ENCODE data around the gene DSCAML1.

The DSCAML1 gene

DNA sequence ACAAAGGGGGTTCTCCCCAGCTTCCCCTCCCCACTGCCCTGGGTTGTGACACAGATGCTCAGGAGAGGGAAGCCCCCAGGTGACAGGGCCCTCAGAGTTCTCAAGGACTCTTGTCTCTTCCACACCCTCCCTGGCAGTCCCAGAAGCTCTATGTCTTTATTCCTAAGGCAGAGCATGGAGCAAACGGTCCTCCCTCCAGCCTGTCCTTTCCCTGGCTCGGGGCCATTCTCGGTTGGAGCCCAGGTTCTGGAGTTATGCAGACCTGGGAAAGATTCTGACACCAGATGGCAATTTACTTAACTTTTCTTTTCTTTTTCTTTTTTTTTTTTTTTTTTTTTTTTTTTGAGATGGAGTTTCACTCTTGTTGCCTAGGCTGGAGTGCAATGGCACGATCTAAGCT, 282.8 kb downstream of the DSCAML1 start:
- in situ Hi-C loops (cut with HindIII; ENCODE audit: low sequenced_read_pairs): loop anchor here (5.0 kb wide), 2 partner anchors 67 to 68 kb away; no protein-coding TSS in a partner anchor

DNA sequence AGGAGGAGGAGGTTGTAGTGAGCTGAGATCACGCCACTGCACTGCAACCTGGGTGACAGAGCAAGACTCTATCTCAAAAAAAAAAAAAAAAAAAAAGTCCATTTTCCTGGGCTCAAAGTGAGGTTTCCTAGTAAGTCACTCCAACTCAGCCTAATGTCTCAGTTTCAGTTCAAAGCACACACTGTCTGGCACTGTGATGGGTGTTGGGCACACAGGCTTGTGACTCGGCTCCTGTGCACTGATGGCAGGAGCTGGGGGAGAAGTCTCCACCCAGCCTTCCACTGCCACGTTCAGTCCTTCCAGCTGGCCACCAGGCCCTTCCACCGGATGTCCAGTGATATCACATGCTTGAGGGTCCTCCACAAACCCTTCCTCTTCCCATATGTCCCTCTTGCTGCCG, 283.4 kb downstream of the DSCAML1 start:
- in situ Hi-C loops (cut with HindIII; ENCODE audit: low sequenced_read_pairs): loop anchor here (5.0 kb wide), 2 partner anchors 66 to 69 kb away; no protein-coding TSS in a partner anchor

DNA sequence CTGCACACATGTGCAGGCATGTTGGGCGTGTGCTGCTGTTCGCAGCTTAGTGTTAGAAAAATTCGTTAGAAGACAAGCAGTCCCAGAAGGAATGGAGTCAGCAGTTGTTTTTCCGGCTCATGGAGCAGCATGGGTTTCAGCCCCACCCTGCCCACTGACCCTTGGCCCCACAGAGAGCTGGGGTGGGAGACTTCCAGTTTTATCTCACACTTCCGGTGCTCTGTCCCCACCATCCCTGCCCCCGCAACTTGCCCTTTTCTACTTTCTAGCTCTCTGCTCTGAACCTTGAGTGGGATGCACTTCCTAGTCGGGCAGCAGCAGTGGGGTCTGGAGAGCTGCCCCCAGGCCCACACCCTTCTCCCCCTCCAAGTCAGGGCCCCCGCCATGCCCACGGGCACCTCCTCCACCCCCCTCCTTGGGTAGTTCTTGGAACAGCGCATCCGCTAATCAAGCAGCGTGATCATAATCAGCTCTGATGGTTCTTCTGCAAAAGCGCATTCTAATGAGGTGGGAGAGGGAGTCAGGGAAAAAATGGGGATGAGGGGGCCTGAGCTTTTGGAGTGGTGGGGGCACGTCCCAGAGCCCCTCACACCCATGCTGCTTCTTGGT, 285.0 kb downstream of the DSCAML1 start:
- in situ Hi-C loops (cut with HindIII; ENCODE audit: low sequenced_read_pairs): loop anchor here (5.0 kb wide), 2 partner anchors 65 to 70 kb away; no protein-coding TSS in a partner anchor

- in situ Hi-C loops (cut with HindIII; ENCODE audit: low sequenced_read_pairs): loop anchor here (5.0 kb wide), 2 partner anchors 64 to 71 kb away; no protein-coding TSS in a partner anchor
Measured at GRCh38 chr11:117511483-117511930, 285.5 kb downstream of the DSCAML1 start.

DNA sequence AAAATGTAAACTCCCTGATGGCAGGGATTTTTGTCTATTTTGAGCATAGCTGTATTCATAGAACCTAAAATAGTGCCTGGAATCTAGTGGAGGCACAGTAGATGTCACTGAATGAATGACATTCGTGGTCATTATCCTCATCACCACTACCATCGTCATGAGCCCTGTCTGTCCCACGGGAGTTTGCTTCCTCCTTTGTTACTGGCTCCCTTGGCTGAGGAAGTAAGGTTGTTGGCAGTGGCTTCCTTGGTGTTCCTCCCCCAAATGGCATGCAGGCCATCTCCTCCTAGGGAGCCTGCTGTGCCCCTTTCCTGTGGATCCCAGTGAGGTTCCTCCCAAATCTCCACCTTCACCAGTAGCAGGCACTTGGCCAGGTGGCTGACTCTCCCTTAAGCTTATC, 286.4 kb downstream of the DSCAML1 start:
- in situ Hi-C loops (cut with HindIII; ENCODE audit: low sequenced_read_pairs): loop anchor here (5.0 kb wide), 2 partner anchors 63 to 72 kb away; no protein-coding TSS in a partner anchor

DNA sequence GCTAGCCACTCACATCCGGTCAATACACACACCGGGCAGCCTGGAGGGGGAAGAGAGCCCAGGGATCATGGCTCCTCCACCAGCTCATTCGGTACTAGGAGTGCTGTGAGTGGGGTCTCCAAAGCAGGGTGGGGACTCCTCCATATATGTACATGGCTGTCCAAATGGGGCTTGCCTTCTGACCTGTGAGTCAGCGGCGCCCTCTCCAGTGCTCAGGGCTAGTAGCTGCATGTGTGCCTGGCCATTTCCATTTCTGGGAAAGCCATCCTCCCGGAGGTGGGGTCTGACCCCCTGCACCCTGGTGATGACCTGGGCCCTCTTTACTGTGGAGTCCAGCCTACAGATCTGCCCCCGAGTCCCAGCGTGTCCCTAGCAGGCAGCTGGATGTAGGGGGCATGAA, 287.5 kb downstream of the DSCAML1 start:
- in situ Hi-C loops (cut with HindIII; ENCODE audit: low sequenced_read_pairs): no loop called here

DNA sequence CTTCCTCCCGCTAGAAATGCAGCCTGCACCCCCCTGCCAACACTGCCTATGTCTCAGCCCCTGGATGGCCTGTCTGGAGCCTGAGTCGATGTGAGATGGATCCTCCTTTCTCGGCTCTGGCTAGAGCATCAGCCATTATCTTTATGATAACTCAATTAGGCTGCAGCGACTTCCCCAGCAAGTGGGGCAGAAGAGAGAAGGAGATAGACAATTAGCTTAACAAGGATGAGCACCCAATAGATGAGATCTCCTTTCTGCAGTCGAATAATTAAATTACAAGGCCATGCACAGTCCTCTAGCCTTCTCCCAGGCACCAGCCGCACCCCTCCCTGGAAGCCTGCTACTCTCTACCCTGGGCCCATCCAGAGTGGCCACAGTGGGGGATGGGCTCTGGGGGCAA, 290.0 kb downstream of the DSCAML1 start:
- in situ Hi-C loops (cut with HindIII; ENCODE audit: low sequenced_read_pairs): no loop called here

DNA sequence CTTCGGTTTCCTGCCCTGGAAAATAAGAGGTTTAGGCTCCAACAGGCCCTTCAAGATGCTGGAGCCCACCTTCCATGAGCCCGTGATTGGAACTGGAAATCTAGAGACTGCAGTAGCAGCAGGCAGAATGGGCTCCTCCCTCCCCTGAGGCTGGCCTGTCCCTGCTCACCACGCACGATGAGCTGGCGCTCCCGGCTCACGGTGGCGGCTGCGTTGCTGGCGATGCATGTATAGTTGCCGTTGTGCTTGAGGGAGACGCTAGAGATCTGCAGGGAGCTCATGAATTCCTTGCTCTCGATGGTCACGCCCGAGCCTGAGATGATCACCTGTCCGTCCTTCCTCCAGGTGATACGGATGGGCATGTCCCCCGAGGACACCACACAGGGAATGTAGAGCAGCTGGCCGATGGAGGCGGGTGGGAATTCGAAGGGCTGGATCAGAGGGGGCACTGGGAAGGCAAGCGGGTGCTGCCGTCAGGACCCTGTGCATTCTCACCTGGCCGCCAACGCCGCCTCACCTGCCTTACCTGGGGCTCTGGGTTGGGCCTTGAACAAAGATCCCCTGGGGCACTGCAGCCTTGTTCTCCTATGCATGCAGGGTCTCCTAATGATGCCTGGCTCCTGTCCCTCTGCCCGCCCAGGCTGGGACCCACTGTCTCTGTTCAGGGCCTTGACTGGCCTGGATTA, 291.6 kb downstream of the DSCAML1 start:
- in situ Hi-C loops (cut with HindIII; ENCODE audit: low sequenced_read_pairs): no loop called here

- in situ Hi-C loops (cut with HindIII; ENCODE audit: low sequenced_read_pairs): no loop called here
Measured at GRCh38 chr11:117502779-117503100, 294.3 kb downstream of the DSCAML1 start.

GRCh38 chr11:117502015-117502778, 294.8 kb downstream of the DSCAML1 start:
- in situ Hi-C loops (cut with HindIII; ENCODE audit: low sequenced_read_pairs): no loop called here

DNA sequence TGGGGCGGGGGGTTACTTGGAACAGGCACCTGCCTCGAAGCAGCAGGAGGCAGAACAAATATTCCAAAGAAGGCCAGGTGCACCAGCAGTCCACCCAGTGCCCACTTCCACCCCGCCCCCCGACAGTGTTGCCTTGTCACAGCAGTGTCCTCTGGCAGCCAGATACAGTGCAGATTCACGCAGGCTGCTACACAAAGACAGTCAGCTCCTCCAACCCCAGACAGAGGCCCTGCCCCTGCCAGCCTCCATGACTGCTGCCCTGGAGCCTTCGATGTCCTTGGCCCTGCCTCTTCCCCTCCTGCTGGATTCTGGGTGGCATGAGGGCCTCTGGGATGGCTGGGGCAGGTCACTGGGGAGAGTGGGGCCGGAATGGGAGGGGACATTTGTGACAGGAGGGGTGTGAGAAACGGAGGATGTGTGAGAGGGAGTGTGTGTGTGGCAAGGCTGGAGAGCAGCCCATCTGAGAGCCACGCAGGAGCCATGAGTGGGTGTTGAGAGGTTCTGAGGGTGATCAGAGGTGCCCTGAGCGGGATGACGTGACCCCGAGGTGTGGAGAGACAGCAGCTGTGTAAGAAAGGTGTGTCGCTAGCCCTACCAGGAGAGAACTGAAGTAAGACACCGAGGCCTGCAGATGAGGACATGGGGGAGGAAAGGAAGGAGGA, 295.6 kb downstream of the DSCAML1 start:
- in situ Hi-C loops (cut with HindIII; ENCODE audit: low sequenced_read_pairs): no loop called here

DNA sequence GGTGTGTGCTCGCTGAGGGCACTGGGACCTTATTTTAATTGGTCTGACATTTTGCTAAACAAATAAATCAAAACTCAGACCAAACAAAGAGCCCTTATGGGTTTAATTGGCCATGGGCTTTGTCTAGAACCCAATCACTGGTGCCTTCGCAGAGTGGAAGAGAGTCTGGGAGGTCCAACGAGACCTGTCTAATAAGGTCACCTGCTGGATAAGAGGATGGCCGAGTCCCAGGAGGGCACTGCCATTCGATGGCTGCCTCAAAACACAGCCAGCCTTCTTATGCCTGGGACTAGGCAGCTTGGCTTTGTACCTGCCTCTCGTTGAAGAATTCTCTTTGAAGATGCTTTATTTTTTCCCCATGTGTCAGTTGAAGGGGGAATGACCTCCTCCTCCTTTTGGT, 298.2 kb downstream of the DSCAML1 start:
- in situ Hi-C loops (cut with HindIII; ENCODE audit: low sequenced_read_pairs): no loop called here

DNA sequence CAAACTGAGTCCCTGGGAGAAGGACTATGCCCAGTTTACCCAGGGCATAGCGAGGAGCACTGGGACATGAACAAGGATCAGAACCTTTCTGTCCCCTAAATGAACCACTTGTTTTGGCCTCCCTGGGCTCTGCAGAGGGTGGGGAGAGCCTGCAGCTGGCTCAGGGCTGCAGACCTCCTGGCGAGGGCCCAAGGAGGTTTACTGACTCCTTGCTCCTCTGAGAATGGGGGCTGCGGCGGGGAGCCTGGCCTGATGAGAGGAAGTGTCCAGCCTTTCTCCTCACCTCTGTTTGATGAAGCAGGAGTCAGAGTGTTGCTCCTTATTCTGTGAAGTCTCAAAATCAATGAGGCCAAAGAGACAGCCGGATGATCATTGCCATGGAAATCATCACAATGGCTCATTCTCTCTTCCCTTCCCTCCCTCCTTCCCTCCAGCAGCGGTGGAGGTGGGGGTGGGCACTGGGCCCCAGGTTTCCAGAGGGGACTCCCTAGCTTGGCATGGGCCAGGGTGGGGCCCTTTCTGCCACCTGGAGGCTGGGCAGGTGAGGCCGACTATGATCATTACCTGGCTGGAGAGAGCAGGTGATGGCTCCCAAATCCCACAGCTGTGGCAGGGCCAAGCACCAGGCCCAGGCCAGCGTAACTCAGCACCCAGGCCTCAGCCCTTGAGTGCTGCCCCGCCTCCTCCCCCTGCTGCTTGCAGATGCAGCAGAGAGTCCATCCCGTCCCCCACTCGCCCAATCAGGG, 299.6 kb downstream of the DSCAML1 start:
- in situ Hi-C loops (cut with HindIII; ENCODE audit: low sequenced_read_pairs): no loop called here

GRCh38 chr11:117495357-117495756, 301.7 kb downstream of the DSCAML1 start:
- in situ Hi-C loops (cut with HindIII; ENCODE audit: low sequenced_read_pairs): no loop called here

DNA sequence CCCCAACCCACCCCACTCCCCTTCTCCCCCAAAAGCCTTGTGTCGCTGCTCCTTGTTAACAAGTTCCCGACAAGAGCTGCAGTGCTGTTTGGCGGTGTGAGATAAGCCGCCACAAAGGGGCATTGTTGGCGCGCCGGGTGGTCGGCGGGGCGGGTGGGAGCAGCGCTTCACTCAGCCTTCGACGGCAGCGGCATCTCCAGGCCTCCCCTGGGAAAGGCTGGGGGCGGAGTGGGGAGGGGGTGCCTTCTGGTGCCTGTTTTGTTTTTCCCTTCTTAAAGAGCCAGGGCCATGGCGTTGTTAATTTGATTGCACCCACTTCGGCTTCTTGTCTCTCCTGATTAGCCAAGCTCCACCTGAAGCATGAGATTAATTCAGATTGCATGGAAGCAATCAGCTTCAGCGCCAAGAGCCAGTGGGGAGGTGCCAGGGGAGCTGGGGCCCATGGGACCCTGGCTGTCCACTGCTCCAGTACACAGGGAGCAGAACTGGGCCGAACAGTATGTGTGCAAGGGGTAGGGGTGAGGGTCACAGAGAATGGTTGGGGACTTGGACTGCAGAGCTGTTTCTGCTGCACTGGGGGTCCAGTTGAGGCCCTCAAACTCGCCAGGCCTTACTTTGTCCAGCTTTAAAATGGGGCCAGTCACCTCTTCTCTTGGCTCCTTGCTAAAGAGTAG, 304.3 kb downstream of the DSCAML1 start:
- in situ Hi-C loops (cut with HindIII; ENCODE audit: low sequenced_read_pairs): loop anchor here (5.0 kb wide), 1 partner anchor 50 kb away; no protein-coding TSS in a partner anchor

DNA sequence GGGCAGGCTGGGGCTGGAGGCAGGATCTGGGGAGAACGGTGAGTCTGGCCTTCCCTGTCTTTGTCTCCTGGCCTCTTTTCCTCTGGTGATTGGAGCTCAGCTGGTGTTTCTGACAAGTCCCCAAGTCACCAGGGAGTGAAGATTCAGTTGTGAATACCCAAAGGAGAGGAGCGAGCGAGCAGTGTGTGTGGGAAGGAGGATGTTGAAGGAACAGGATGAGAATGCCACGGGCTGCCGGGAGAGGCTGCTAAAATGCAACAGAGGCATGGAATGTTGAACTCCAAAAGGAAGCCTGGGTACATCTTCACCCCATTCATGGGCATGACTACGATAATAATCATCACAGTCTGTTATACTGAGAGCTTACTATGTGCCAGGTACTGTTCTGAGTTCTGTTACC, 306.1 kb downstream of the DSCAML1 start:
- in situ Hi-C loops (cut with HindIII; ENCODE audit: low sequenced_read_pairs): loop anchor here (5.0 kb wide), 1 partner anchor 49 kb away; no protein-coding TSS in a partner anchor

DNA sequence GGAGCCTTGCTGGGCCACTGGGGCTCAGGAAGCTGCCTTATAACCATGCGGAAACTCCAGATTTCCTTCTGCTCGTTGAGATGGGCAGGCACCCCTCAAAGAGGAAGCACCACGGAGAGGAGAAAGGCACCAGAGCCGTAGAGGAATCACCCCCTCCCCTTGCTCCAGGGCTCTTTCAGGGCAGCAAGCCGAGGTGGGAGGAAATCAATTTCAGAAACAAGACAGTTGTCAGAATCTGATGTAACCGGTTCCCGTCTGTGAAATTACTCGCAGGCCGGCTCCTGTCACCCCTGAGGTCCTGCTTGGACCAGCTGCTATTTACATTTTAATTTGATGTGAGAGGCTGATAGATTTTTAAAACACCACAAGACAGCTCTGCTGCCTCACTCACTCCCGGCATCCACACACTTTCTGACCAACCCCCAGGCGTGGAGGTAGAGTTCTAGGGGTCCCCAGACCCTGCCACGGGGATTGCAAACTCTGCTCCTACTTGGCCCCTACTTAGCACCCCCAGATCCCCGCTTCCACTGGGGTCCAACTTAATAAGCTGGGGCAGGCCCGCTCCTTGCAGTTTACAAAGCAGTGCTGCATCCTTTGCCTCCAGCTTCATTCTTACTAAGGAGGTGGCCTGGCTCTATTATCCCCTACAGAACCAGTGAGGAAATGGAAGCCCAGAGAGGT, 306.9 kb downstream of the DSCAML1 start:
- in situ Hi-C loops (cut with HindIII; ENCODE audit: low sequenced_read_pairs): loop anchor here (5.0 kb wide), 1 partner anchor 48 kb away; no protein-coding TSS in a partner anchor

GRCh38 chr11:117488996-117489952, 307.7 kb downstream of the DSCAML1 start:
- in situ Hi-C loops (cut with HindIII; ENCODE audit: low sequenced_read_pairs): no loop called here
